GM12892 (cell line): ENCODE results near the gene PSMD7.

Source experiments
- POLR2A ChIP-seq: IDR thresholded peaks from 2 replicates; pipeline ENCODE4 v1.6.1; 2011; ENCODE audit warnings: low read depth, low read length, control low read depth
- POLR2AphosphoS5 ChIP-seq: IDR thresholded peaks from 2 replicates; pipeline ENCODE4 v1.6.1; 2011; ENCODE audit warnings: low read depth, low read length, control low read depth
- TAF1 ChIP-seq: IDR thresholded peaks from 2 replicates; pipeline ENCODE4 v1.6.1; 2011; ENCODE audit warnings: low read depth, mild to moderate bottlenecking, control low read depth, low read length, borderline replicate concordance

- no peak for TF ChIP-seq POLR2AphosphoS5
- TF ChIP-seq TAF1: no peak
- no peak for TF ChIP-seq POLR2A
These were observed 18.4 kb downstream of the PSMD7 start for GRCh38 chr16:74315059-74315458.
